Measurements from ENCODE around the gene CHORDC1. TPM values are rescaled to one million over a fixed set of nuclear protein-coding genes. Genes with fewer than 3 reads are reported as not detected.

Gene CHORDC1
- total and polyA plus RNA-seq, 2 of the 8 experiments (the other 6 are each of a cell fraction or from before 2014, with no cell fraction given) = 28.9 to 97.1 TPM

DNA sequence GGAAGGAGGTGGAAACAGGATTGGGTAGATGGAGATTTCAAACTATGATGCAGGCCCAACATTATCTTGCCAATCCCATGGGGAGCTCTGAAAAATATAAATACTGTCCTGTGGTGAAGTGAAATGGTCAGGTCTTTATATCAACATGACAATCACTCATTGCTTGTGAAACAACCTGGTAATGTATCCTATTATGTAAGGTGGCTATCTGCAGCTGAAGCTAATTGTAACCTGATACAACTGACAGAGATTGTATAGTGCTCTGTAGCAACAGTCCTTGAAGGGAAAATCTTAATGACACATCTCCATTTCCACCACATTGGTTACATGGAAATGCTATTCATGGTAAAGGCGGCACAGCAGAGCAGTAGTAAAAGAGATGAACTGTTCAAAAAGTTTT lies 20.7 kb upstream of the CHORDC1 start:
- H3K56ac ChIP-seq (replicated peaks; ENCODE audit: insufficient read length, low read depth, low read length) = no peak overlapping the region
- DNase-seq (ENCODE audit: low read depth in 1 of 2, low spot score in 2 of 2) = no peak
- H3K23ac ChIP-seq (ENCODE audit: insufficient read length) = no peak overlapping the region
- H3K9me3 ChIP-seq (ENCODE audit: insufficient read depth in 2 of 2, low read depth in 1 of 2, low read length in 1 of 2) = no peaks in the 10 kb centered on the region
- no peaks in the 10 kb centered on the region for H3K79me2 ChIP-seq (ENCODE audit: control insufficient read depth in 1 of 2, insufficient read depth in 2 of 2, low read length in 2 of 2)
- FAIRE-seq = peak; percentile 77
- peaks cover 0 to 6% (median 5%) of the 10 kb centered on the region in 4 experiments; a peak in 3 of 7 replicates for H3K4me1 ChIP-seq (replicated peaks in 1 of 4; ENCODE audit: control insufficient read depth in 3 of 4, insufficient read depth in 4 of 4, low read length in 3 of 4)
- no peak overlapping the region for H2BK15ac ChIP-seq (ENCODE audit: low read length)
- no peaks in the 10 kb centered on the region for H3K36me3 ChIP-seq (ENCODE audit: control insufficient read depth in 2 of 4, insufficient read depth in 4 of 4, low read length in 3 of 4)
- no peak overlapping the region for H2BK12ac ChIP-seq (ENCODE audit: low read depth, low read length)
- H4K91ac ChIP-seq (replicated peaks; ENCODE audit: insufficient read length, low read length) = no peak overlapping the region
- no peak overlapping the region for H3K27ac ChIP-seq (ENCODE audit: low read depth, low read length)
- ChIA-PET CTCF (ENCODE audit: partially characterized antibody) (interaction anchor here (0.6 to 1.7 kb wide), 7 partner anchors 10 to 46 kb away, joined by 3 to 9 read pairs (median 3); no protein-coding TSS in a partner anchor), POLR2A (ENCODE audit: partially characterized antibody) (no interaction called here)
- H2BK120ac ChIP-seq (replicated peaks; ENCODE audit: low read depth, low read length) = no peak overlapping the region
- H3K4me3 ChIP-seq (ENCODE audit: extremely low read depth in 1 of 4, insufficient read depth in 2 of 4, low read depth in 3 of 4, low read length in 4 of 4) = peak overlapping the region in 1 of 4 experiments; percentile 28; a peak in 2 of 8 replicates
- no peaks in the 10 kb centered on the region for H3K27me3 ChIP-seq (replicated peaks in 1 of 4; ENCODE audit: control insufficient read depth in 3 of 4, extremely low read depth in 1 of 4, insufficient read depth in 3 of 4, low read length in 3 of 4)
- 58% methylated on average over 1 of the region's 1 CpG; no CpG with 5 or more reads in 1 of the 2 experiments for WGBS, 2 experiments (ENCODE audit: extremely low coverage in 1 of 2, insufficient coverage in 1 of 2, insufficient read length in 1 of 2, insufficient replicate concordance in 2 of 2, low coverage in 1 of 2, low lambda C conversion rate in 2 of 2, missing lambda C conversion rate in 1 of 2)
- no peak overlapping the region for H3K9ac ChIP-seq (replicated peaks in 1 of 4; ENCODE audit: extremely low read depth in 1 of 4, low read depth in 3 of 4, low read length in 3 of 4)
- H3K14ac ChIP-seq (ENCODE audit: insufficient read length) = no peak overlapping the region
- no peak overlapping the region for H4K8ac ChIP-seq (ENCODE audit: extremely low read depth, insufficient read depth, low read length)
- TF ChIP-seq CEBPB (IDR thresholded peaks at IDR 0.05; ENCODE audit: low read depth, low read length) = 0 out of 2 replicates have a peak, but pooled peaks have one; percentile 47
- no peak for TF ChIP-seq PHF8 (conservative IDR thresholded peaks at IDR 0.05; ENCODE audit: low read depth, low read length)
- no peak overlapping the region for H2BK20ac ChIP-seq (ENCODE audit: low read length)
- no peaks in the 10 kb centered on the region for H3K79me1 ChIP-seq (ENCODE audit: low read depth, low read length)
- H3K18ac ChIP-seq (ENCODE audit: extremely low read depth, low read length) = no peak overlapping the region
- no peak overlapping the region for H3K4ac ChIP-seq (replicated peaks; ENCODE audit: insufficient read length, low read depth, low read length)
- no peaks in the 10 kb centered on the region for H3K23me2 ChIP-seq (ENCODE audit: low read depth, low read length)
- H2AK5ac ChIP-seq (ENCODE audit: low read depth, low read length) = no peak overlapping the region
- H2BK5ac ChIP-seq (ENCODE audit: low read depth, low read length) = no peak overlapping the region
- H4K20me1 ChIP-seq (replicated peaks in 1 of 2; ENCODE audit: control insufficient read depth in 1 of 2, insufficient read depth in 2 of 2, low read length in 2 of 2) = no peaks in the 10 kb centered on the region
- H2AFZ ChIP-seq (ENCODE audit: low read length) = no peak overlapping the region
- peak overlapping the region; percentile 18 to 69; a peak in 3 of 4 replicates for H3K4me2 ChIP-seq (ENCODE audit: insufficient read depth in 1 of 2, low read depth in 2 of 2, low read length in 2 of 2)
- H4K5ac ChIP-seq (ENCODE audit: insufficient read length, low read depth, low read length) = no peak overlapping the region
